HUDEP-2 (cell line): Measurements from ENCODE around the gene SRMS.

ENCODE experiments used
- DNase-seq, 76 experiments: peaks; one replicate each; lab custom pipeline; 2025; ENCODE audit not compliant: unreplicated experiment in 76 of 76; lab: John Stamatoyannopoulos, UW

SRMS gene

GRCh38 chr20:63508072-63508768 is 39.3 kb downstream of the SRMS start:
- DNase-seq, result no peak

GRCh38 chr20:63507083-63507743 is 40.3 kb downstream of the SRMS start:
- no peak for DNase-seq

GRCh38 chr20:63505723-63506122 is 41.8 kb downstream of the SRMS start:
- no peak for DNase-seq

GRCh38 chr20:63505281-63505680 is 42.3 kb downstream of the SRMS start:
- no peak for DNase-seq

- no peak for DNase-seq
These were observed 42.9 kb downstream of the SRMS start for GRCh38 chr20:63504642-63505041.

- no peak for DNase-seq
These were observed 44.0 kb downstream of the SRMS start for GRCh38 chr20:63503524-63503923.

- DNase-seq, result no peak
These were observed 44.8 kb downstream of the SRMS start for GRCh38 chr20:63502671-63503172.

GRCh38 chr20:63501818-63502670 is 45.5 kb downstream of the SRMS start:
- DNase-seq, result no peak

GRCh38 chr20:63500902-63501817 is 46.4 kb downstream of the SRMS start:
- DNase-seq, result no peak

GRCh38 chr20:63500151-63500901 is 47.2 kb downstream of the SRMS start:
- no peak for DNase-seq

GRCh38 chr20:63499338-63499969 is 48.1 kb downstream of the SRMS start:
- no peak for DNase-seq

- DNase-seq, result peak in 7 of 76 experiments; percentile 4 to 28 (median 17)
These were observed 48.6 kb downstream of the SRMS start, which contains the start of gene EEF1A2 for GRCh38 chr20:63498960-63499337. TSS of gene EEF1A2 (minus strand) at chr20:63499083. CDS start at chr20:63497763, 1,320 bp downstream.

GRCh38 chr20:63497946-63498935 is 49.3 kb downstream of the SRMS start:
- peak in 1 of 76 experiments; percentile 26 for DNase-seq

GRCh38 chr20:63497138-63497945 is 50.2 kb downstream of the SRMS start:
- no peak for DNase-seq

- no peak for DNase-seq
These were observed 50.9 kb downstream of the SRMS start for GRCh38 chr20:63496596-63497120.

GRCh38 chr20:63495741-63496595 is 51.6 kb downstream of the SRMS start:
- peak in 50 of 76 experiments; percentile 4 to 68 (median 38) for DNase-seq
